Astrocyte (in vitro differentiated cells and primary cell): Measurements from ENCODE around the gene FLCN.
"Not testable (repeated sequence)": the region's sequence is repeated elsewhere in the genome, so short reads cannot be mapped to it uniquely, and the experiment has no call there.

Experiments used
- EZH2 ChIP-seq: IDR thresholded peaks from 2 replicates; pipeline ENCODE4 v1.6.1; 2012; ENCODE audit warnings: mild to moderate bottlenecking, low read length, inconsistent platforms; ENCODE audit not compliant: insufficient read depth
- TF ChIP-seq, protein P1 (sequence below): IDR thresholded peaks from 2 replicates; pipeline ENCODE4 v1.5.1; 2011; ENCODE audit warnings: low read depth, mild to moderate bottlenecking, inconsistent platforms, low read length, moderate library complexity; ENCODE audit not compliant: insufficient read depth

DNA sequence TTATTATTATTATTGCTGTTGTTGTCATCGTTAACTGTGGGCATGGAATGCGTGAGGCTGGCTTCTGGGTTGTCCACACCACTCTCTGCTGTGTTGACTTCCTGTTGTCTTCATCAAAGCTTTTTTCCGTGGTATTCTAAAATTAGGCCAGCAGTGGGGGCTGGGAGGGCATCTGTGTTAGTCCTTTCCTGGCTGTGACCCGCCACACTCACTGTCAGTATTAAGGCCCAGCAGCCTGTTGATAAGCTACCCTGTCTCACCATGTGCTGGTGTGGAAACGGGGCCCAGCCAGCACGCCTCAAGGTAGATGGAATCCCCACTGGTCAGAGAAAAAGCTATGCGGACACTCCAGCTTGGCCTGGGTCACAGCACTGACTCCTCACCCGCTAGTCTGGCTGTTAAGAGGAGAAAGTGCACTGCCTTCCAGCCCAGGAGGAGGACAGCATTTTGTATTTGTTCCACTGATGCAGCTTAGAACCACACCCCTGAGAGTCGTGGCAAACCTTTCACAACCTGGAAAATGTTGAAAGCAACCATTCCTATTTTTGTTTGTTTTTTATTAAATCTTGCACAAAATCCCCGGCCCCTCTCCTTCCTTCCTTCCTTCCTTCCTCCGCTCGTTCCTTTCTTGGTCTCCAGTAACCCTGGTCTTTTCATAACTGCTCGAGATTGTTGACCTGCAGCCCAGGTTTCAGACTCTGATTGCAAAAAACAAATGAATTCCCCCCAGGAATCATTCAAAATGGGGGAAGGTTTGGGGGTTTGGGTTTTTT lies 51.8 kb downstream of the FLCN start:
- TF ChIP-seq EZH2: not testable (repeated sequence)
- TF ChIP-seq, protein P1, sequence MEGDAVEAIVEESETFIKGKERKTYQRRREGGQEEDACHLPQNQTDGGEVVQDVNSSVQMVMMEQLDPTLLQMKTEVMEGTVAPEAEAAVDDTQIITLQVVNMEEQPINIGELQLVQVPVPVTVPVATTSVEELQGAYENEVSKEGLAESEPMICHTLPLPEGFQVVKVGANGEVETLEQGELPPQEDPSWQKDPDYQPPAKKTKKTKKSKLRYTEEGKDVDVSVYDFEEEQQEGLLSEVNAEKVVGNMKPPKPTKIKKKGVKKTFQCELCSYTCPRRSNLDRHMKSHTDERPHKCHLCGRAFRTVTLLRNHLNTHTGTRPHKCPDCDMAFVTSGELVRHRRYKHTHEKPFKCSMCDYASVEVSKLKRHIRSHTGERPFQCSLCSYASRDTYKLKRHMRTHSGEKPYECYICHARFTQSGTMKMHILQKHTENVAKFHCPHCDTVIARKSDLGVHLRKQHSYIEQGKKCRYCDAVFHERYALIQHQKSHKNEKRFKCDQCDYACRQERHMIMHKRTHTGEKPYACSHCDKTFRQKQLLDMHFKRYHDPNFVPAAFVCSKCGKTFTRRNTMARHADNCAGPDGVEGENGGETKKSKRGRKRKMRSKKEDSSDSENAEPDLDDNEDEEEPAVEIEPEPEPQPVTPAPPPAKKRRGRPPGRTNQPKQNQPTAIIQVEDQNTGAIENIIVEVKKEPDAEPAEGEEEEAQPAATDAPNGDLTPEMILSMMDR: not testable (repeated sequence)
